Kidney capillary endothelial cell (primary cell): ENCODE data around the gene CRACR2A.

ENCODE experiments used
- DNase-seq: peaks from one replicate; pipeline ENCODE4 v3.0.0-alpha.2; 2018; ENCODE audit warnings: low spot score

Gene CRACR2A

DNA sequence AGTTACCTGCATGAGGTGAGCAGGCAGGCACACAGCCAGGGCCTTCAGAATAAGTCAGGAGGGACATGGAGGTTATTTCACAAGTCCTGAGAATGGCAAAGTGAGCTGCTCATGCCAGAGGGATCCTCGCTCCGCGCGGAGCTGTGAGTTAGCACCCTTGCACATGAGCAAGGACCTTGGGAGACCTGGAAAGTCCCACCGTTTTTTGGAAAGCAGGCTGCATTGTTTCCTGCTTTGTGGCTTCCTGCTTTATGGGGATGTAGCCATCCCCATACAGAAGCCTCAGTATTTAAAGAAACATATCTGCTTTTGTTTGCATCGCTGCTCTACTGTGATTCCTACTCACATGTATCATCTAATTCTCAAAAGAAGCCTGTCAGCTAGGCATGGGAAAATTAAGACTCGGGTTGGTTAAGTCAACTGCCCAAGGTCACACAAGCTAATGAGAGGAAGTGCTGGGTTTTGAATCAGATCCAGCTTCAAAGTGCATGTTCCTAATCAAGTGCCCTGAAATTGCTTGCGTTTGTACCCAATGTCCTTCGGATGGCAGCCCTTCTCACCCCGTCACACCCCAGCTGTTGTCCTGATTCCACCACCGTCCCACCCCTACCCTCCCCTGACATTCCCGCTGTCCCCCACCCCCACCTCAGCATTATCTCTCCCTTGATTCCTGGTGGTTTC is 106.2 kb downstream of the CRACR2A start:
- DNase-seq, result no peak

DNA sequence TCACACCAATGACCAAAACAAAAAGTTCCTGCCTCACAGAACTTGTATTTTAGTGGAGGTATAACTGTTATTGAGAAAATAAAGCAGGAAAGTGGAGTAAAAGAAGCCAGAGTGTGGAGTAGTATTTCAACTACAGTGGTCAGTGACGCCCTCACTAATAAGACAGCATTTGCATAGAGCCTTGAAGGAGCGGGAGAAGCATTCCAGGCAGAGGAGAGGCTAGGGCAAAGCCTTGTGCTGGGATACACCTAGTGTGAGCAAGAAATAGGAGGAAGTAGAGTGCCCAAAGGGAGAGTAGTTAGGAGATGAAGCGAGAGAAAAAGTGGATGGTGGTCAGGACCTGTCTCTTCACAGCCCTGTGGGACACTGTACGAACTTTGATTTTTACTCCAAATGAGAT is 107.8 kb downstream of the CRACR2A start:
- DNase-seq, result no peak

DNA sequence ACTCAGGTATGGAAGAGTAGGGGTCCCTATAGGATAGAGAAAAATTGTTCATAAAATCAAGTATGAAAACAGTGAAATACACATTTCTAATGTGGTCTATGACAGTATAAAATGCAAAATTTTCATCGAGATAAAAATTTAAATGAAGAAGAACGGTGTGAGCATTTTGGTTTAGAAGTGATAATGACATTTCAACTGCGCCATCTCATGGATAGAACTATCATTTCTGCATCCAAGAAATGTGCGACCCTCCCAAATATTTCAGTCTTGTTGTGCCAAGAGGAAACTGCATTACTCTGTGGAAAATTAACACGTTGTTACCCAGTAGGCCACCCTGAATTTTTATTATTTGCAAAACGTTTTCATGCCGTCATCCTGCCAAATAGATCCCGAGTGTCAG is 108.8 kb downstream of the CRACR2A start:
- DNase-seq, result no peak

DNA sequence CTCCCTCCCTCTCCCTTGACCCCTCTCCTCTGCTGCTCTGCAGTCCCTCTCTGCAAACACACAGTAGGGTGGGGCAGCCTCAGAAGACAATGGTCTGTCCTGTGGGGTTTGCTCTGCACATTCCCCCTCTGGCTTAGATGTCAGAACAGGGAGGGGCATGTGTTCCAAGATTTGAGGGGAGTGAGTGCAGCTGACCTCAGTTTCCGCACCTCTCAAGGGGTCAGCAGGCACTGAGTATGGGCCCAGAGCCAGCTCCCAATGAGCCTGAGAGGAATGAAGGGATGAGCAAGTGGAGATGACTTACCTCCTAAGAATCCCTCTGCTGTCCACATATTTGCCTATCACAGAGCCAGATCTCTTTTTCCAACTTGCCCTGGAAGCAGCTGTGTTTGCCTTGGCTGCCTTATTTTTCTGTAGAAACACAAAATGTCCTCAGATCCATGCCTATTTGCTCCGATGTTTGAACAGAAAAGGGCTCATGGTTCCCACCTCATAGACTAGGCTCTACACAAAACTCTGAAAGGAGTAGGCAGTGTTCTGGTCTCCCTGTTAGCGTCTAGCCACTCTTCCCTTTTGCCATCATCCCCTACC is 111.4 kb downstream of the CRACR2A start:
- DNase-seq, result no peak

DNA sequence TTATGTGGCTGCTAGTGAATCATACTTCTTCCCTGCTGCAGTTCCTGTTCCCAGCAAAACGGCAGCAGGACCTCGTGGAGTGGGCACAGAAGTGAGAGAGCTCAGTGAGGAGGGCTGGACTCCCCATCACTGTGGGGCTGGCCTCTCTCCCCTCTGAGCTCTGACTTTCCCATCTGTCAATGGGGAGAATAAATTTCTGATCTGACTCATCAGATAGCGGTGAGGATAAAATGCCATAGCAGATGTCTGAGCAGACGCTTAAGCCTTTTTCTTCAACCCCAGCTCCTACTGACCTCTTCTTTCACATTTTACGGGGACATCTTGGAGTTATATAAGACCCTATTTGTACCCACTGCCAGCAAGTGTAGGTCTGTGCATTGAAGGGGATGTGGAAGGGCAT is 116.6 kb downstream of the CRACR2A start:
- no peak for DNase-seq

DNA sequence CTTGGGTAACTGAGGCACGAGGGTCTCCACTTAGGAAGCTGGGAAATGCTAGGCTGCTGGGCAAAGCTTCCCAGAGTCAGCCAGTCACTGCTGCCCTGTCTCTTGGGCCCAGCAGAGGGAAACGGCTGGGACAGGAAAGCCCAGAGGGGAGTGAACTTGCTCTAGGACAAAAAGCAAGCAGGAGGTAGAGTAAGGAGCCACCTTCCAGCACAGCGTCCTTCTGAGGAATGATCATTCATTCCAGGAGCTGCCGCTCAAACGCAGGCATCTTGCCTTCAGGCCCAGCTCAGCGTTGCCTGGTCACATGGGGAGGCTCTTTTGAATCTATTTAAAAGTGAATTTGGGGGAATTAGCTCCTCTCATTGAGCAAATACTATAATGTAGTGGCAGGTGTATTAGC is 118.6 kb downstream of the CRACR2A start:
- no peak for DNase-seq

DNA sequence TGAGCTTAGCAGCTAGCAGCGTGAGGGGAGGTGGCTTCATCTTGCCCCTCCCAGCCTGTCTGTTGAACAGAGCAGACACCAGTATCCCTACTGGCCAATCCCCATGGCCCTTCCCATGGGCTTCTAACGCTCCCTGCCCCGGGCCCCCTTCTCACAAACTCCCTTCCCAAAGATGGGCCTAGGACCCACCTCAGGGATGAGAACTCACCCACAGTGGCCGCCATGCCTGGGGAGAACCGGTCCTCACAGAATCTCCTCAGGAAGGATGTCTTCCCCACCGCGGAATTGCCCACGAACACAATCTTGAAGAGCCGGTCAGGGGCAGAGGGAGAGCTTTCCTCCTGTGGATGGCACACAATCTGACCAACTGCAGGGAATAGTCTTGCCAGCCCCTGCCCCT is 119.5 kb downstream of the CRACR2A start:
- DNase-seq, result no peak

DNA sequence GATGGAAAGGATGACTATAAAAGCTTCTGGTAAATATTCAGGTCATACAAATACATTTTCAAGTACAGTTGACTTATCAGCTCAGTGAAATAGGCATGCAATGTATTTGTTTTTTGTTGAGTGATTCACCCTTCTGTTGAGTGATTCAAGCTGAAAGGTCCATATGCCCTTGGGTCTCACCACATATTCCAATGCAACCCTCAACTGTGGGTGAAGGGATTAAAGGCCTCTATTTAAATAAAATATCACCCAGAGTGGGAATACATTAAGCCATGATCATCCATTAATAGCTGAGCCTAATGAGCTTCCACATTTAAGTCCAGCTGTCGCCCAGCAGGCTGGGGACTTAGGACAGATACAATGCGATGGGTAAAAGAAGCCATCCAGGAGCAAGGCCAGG is 120.2 kb downstream of the CRACR2A start:
- DNase-seq, result no peak

DNA sequence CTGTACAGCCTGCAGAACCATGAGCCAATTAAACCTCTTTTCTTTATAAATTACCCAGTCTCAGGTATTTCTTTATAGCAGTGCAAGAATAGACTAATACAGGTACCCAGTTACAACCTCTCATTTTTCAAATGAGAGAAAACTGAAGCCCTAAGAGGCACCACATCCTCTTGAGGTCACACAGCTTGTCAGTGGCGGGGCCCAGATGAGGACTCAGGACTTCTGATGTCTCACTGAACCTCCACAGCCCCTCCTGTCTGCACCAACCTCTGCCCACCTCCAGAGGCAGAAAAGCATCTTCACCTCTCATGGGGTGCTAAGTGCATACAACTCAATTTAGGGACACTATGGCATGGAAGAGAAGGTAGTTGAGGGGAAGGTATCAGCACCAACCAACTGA is 120.7 kb downstream of the CRACR2A start:
- DNase-seq, result no peak

DNA sequence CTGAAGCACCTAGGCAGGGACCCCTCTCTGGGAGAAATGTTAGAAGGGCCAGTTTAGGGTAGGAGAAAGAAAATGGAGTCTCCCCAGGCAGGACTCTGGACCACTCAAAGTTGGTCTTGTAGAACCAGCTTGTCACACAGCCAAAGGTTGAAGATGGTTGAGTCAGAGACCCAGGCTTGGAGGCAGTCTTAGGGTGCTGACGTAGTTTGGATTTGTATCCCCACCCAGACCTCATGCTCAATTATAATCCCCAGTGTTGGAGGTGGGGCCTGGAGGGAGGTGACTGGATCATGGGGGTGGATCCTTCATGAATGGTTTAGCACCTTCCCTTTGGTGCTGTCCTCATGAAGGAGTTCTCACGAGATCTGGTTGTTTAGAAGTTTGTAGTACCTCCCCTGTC is 121.2 kb downstream of the CRACR2A start:
- no peak for DNase-seq

DNA sequence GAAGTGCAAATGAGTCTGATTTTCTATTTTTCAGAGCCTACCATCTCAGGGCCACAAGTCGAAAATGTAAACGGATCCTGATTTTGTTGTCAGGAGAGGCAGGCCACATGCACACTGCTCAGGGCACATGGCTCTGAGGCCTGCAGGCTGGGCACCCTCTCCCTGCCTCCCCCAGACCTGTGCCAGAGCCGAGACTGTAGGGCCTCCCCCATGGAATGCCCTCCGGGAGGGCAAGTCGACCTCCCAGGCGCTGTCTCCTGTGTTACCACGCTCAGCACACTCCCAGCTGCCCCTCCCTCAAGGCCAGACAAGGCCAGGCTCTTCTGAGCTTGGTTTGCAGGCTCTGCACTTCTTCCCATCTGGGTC is 121.7 kb downstream of the CRACR2A start:
- no peak for DNase-seq

DNA sequence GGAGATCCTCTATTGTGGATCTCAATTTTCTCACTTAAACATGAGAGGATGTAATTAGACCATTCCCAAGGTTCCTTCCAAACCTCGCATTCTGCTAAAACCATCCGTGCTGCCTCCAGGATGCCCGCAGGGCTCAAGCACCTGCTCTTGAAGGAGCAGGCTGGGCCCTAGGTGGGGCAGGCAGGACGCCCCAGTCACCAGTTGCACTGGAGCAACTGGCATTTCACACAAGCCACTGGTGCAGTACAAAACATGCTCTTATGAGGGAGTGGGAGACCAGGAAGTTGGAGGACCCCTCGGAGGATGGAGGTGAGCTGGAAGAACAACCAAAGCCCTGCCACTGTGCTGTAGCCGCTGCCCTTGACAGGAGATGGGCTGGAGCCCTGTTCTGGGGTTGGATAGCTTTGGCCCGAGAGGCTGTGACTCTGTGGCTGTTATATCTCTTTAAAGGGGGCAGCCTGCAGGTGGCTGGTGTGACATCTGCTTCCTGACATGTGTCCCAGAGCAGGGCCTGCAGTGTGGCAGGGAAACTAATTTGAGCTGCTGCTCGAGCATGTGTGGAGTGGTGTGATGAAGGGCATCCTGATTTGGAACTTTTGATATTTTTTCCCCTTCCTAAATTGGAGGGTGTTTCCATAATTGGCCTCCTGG is 122.2 kb downstream of the CRACR2A start:
- DNase-seq, result no peak

DNA sequence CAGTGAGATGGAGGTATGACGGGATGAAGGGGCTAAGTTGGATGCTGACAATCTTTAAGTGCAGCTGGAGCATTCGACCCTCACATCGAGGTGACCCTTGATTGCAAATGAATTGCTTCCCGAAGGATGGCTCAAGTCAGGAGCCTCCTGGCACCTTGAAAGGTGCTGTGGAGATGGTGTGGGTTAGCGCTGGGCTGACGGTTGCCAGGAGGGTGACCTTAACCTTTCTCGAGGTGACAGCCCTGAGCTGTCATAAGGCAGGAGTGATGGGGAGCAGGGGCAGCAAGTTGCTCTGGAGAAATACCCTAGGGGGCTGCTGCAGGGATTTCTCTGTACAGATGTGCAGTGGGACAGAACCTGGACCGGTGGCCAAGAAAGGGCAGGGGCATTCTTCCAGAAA is 122.8 kb downstream of the CRACR2A start:
- no peak for DNase-seq

DNA sequence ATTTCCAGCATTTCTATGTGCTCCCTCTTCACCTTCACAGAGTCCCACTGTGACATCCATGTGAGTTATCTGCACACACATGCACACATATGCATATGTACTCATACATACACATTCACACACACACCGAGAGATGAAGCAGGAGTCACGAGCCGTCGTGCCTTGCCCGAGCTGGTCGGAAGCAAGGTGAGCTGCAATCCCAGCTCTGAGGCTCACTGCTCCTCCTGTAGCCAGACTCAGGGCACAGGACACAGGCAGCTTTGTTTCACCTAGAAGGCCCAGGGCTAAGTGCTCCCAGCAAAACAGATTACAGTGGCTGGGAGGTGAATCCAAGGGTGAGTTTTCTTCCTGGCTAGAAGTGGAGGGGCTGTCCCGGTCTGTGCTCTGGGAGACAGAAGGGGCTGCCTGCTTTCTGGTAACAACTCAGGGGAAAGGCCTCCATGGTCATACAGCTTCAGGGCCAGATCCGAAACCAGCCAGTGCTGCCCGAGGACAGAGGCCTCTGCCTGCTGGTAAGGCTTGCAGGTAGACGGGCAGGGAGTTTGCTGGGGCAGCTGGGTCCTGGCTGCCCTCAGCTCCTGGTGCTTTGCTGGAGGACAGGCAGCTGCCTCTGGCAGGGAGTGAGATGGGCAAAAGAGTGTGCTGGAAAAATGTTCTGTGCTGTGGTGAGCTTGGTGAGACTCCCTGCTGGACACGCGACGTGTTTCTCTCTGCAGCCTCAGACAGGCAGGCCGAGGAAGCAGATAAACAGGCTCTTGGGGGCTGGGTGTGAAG is 123.7 kb downstream of the CRACR2A start:
- no peak for DNase-seq

DNA sequence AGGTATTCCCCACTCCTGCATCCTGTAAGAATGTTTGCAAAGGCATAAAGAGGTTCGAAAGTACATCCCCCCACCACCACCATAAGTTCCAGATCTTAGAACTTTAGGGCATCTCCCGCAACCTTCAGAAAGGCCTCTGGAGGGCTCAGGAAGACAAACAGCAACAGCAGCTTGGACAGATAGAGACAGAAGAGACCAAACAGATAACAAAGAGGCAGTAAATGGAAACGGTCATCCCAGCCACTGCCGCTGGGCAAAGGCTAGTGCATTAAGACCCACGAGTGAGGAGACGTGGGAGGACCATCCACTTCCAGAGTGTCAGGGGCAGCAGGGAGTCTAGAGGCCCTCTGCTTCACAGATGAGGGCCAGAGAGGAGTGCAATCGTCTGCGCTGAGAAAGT is 124.3 kb downstream of the CRACR2A start:
- DNase-seq, result no peak

DNA sequence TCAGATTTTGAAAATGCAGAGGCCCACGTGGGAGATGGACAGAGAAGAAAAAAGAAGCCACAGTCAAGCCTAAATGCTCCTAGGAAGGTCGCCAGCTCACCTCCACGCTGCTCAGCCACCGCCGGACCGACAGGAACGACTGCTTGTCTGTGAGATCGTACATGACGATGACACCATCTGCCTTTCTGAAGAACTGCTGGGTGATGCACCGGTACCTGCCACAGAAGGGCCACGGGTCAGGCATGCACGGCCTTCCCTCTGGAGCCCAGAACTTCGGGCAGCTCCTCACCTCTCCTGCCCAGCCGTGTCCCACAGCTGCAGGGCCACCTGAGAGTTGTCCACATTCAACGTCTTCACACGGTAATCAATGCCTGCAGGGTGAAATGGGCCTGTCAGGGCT is 125.6 kb downstream of the CRACR2A start:
- DNase-seq, result no peak

DNA sequence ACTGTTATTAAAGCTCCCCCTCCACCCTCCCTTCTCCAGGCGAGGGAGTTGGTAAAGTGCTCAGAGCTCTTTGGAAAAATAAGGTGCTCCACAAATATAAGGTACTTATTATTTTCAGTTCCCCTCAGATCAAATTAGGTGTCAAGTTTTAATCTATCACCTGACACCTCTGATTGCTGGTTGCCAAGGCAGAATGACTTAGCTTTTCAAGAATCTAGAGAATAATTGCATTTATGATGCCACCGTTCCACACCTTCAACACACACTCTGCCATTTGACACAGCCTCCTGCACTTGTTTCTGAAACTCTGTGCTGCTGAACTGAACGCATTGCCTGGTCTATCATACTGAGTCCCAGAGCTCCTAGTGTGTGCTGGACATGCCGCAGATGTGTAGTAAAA is 128.6 kb downstream of the CRACR2A start:
- DNase-seq, result no peak

DNA sequence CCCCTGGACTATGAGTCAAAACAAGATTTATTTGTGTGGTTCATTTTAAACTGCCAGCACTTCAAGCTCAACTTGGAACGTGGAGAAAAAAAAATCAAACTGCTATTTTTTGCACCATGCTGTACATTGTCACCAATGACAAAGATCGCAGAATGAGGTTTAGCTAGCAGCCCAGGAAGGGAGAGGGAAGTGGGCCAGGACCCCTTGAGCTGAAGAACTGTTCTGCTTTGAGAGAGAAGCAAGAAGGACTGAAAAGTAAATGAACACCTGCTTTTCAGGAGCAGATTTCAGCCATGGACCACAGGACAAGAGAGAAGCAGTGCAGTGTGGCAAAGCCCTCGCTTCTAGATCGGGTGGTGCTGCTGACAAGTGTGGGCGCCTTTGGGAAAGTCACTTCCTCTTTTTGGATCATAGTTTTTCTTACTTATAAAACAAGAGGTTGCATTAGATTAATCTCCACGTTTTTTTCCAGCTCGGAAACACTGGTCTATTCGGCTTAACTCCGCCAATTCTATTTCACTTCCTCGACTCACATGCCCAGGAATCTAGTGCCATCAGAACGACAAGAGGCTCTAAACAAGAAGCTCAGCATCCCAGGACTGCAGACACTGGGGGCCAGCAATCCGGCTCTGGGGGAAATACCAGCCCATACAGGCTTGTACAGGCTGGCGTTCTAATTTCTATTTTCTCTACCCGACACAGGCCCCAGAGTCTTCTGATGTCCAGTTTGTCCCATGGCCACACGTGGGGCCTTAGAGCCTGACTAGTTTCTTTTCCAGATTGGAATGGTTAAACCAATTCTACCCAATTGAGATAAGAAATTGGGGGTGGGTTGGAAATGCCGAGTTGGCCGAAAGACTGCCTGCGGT is 129.9 kb downstream of the CRACR2A start:
- no peak for DNase-seq

DNA sequence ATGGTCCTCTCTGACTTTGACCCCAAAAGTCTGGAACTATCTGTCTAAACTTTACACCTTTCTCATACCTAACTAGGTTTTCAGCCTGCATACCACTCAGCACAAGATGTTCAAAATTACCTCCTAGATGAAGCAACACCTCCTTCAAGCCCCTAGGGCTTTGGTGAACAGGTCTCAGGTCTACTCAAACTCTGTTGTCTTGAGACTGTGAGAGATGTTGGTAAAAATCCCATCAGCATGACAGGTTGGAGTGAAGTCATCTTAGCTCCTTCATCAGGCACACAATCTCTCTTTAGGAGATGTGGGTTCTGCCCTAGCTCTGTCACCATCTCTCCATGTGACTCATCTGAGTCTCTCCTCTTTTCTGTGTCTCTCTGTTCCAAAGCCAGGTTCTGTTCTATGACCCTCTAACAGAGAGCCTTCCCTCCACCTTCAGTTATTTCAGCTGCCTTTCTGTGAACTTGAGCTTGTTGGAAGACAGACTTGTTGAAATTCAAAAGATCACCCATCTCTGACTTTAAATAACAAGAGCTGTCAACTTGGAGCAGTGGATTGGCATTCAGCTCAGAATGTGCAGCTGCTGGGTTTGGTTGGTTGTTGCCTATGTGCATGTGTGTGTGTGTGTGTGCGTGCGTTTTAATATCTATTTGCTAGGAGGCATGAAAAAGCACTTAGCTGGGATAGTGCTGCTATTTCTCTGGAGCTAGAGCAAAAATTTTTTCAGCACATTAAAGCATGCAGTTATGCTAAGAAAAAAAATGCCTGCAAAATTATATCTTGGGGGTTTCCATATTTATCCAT is 130.7 kb downstream of the CRACR2A start:
- DNase-seq, result no peak

DNA sequence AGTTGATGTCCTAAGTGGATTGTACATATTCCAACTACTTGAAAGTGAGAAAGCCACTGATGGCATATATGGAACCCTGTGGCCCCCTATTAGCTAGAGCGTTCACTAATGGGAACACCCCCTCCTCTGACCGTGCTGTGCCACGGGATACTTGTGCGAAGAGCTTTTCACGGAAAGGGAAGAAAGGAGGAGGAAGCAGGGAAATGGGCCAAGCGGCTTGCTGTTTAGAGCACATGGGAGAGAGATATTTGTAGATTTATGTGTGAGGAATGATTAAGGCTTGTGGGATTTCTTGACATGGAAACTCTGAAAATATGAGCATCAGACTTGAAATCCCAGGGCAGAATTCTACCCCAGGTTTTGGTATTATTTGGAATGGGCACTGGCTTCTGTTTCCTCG is 132.1 kb downstream of the CRACR2A start:
- no peak for DNase-seq

DNA sequence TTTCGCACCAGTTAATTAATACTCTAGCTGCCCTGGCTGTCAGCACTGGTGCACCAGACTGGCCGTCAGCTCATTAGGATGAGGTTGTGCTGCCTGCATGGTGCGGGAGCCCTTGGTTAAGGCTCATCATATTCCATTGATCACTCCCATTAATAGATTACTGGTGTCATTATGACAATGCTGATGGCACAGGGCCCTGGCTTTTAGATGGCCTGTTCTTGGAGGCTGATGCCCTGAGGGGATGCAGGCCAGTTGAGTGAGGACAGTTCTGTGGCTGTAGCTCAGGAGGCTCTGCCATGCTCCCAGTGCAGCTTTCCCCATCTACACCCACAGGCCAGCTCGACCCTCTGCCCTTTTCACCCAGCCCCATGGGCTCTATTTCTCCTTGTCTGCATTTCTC is 135.3 kb downstream of the CRACR2A start:
- no peak for DNase-seq
